Suprapubic skin (tissue), 4 donors: ENCODE results near the gene TBC1D4.

Experiments
- EP300 ChIP-seq: sonication (generic); formaldehyde crosslinking; IDR thresholded peaks from one replicate; pipeline ENCODE4 v1.6.1; 2017; ENCODE audit warnings: antibody characterized with exemption
- POLR2A ChIP-seq, 2 donors: fragments of 450-650 bp; IDR thresholded peaks; one replicate each; pipeline ENCODE4 v1.6.1; 2017; ENCODE audit warnings: antibody characterized with exemption in 2 of 2, mild to moderate bottlenecking in 2 of 2, moderate library complexity in 2 of 2
- POLR2AphosphoS5 ChIP-seq, 3 donors: sonication (generic); formaldehyde crosslinking; IDR thresholded peaks; one replicate each; pipeline ENCODE4 v1.6.1; 2017; ENCODE audit warnings: antibody characterized with exemption in 3 of 3
- TF ChIP-seq, protein P1 (sequence below), 2 donors: fragments of 200-600 bp in 1 of 2; fragments of 450-650 bp in 1 of 2; sonication (generic) in 1 of 2; IDR thresholded peaks; one replicate each; pipeline ENCODE4 v1.5.1; 2016 to 2019; ENCODE audit warnings: antibody characterized with exemption in 2 of 2, mild to moderate bottlenecking in 1 of 2, moderate library complexity in 1 of 2

DNA sequence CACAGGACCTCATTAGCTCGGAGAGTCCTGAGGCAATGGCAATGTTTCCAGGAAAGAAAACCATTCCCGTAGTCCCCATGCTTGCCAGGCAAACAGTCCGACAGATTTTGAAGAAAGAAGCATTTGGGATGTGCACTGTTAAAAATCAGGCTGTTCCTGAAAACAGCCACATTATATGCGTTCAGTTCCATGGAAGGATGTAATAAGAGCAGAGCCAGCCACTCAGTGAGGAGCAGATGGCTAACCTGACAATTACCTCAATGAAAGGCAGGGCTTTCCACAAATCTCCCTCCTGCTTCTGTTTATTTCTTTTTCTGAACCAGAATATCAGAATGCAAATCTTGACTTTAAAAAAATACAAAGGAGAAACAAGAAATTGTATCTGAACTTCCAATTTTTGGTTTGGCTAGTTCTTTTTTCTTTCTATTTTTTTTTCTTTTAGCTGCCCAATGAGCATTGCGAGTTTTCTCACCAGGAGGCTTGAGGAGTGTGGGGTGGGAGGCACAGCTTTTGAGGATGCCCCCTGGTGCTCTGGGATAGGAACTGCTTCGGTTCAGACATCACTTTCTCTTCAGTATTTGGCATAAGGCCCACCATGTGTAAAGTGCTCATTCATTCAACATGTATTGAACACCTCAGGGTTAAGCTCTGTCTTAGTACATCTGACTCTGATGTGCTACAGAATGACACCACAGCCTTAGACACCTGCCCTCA, 124.2 kb downstream of the TBC1D4 start:
- TF ChIP-seq, protein P1, sequence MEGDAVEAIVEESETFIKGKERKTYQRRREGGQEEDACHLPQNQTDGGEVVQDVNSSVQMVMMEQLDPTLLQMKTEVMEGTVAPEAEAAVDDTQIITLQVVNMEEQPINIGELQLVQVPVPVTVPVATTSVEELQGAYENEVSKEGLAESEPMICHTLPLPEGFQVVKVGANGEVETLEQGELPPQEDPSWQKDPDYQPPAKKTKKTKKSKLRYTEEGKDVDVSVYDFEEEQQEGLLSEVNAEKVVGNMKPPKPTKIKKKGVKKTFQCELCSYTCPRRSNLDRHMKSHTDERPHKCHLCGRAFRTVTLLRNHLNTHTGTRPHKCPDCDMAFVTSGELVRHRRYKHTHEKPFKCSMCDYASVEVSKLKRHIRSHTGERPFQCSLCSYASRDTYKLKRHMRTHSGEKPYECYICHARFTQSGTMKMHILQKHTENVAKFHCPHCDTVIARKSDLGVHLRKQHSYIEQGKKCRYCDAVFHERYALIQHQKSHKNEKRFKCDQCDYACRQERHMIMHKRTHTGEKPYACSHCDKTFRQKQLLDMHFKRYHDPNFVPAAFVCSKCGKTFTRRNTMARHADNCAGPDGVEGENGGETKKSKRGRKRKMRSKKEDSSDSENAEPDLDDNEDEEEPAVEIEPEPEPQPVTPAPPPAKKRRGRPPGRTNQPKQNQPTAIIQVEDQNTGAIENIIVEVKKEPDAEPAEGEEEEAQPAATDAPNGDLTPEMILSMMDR (IDR thresholded peaks at IDR 0.05), result peak; percentile 20 to 30
- TF ChIP-seq EP300 (no peak), POLR2AphosphoS5 (IDR thresholded peaks at IDR 0.05) (no peak), POLR2A (IDR thresholded peaks at IDR 0.05) (no peak)
